K562 (cell line): ENCODE data around the gene NDUFB10. TPM values are rescaled to one million over a fixed set of nuclear protein-coding genes. Genes with fewer than 3 reads are reported as not detected.

Experiments used
- polyA plus RNA-seq, 8 experiments: library from polyadenylated mRNA; depleted of rRNA in 4 of 8; stranded (reverse) in 5 of 8; unstranded in 3 of 8; fragments of >200 nt; fragmentation: Nextera tagmentation in 2 of 8; fragmentation: Illumina TruSeq in 1 of 8; extraction: Ambion mirVana in 2 of 8; extraction: Trizol in 1 of 8; gene quantifications; 2 replicates each; pipeline versions ENCODE4 v1.2.1 to v1.2.3, GENCODE V29; 2011 to 2014; ENCODE audit warnings: inconsistent platforms in 1 of 8, missing spikeins in 1 of 8
- total RNA-seq, 7 experiments: library from RNA; depleted of rRNA in 6 of 7; stranded (reverse); fragments of >200 nt in 6 of 7; fragmentation: Illumina TruSeq in 2 of 7; extraction: Trizol in 2 of 7; gene quantifications; 2 replicates each; pipeline versions ENCODE4 v1.2.1 to v1.2.3, GENCODE V29; 2011 to 2021; ENCODE audit warnings: low replicate concordance in 1 of 7
- TF ChIP-seq, protein P1 (sequence below), 2 experiments: fragments of 450-650 bp; IDR thresholded peaks; 2 replicates each; pipeline ENCODE4 v1.6.1; 2016; ENCODE audit warnings: mild to moderate bottlenecking in 2 of 2, borderline replicate concordance in 1 of 2, low read depth in 1 of 2, moderate library complexity in 1 of 2

NDUFB10 gene
- total and polyA plus RNA-seq, 9 of the 15 experiments (the other 6 are each of a cell fraction or from before 2014, with no cell fraction given): 69.3 to 527 (median 161) TPM

DNA sequence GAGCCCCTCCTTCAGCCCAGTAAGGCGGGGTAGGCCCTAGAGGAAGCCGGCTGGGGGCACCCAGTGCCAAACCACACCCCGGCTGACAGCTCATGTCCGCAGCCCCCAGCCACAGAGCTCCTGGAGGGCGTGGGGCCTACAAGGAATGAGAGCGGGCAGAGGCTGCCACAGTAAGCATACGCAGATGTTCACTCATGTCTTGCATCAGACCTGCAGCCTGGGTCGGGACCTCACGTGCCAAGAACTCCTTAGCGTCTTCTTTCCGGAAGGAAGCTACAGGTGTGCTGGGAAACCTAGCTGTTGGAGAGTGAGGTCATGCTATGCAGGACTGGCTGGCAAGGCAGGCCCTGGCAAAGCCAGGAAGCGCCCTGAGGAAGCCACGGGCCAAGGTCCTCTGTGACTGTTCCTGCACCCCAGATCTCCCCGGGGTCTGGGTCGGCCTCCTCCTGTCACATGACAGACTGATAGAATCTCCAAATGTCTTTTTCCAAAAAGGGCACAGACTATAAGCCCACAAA, 48.7 kb downstream of the NDUFB10 start (continued):
- TF ChIP-seq, protein P1, sequence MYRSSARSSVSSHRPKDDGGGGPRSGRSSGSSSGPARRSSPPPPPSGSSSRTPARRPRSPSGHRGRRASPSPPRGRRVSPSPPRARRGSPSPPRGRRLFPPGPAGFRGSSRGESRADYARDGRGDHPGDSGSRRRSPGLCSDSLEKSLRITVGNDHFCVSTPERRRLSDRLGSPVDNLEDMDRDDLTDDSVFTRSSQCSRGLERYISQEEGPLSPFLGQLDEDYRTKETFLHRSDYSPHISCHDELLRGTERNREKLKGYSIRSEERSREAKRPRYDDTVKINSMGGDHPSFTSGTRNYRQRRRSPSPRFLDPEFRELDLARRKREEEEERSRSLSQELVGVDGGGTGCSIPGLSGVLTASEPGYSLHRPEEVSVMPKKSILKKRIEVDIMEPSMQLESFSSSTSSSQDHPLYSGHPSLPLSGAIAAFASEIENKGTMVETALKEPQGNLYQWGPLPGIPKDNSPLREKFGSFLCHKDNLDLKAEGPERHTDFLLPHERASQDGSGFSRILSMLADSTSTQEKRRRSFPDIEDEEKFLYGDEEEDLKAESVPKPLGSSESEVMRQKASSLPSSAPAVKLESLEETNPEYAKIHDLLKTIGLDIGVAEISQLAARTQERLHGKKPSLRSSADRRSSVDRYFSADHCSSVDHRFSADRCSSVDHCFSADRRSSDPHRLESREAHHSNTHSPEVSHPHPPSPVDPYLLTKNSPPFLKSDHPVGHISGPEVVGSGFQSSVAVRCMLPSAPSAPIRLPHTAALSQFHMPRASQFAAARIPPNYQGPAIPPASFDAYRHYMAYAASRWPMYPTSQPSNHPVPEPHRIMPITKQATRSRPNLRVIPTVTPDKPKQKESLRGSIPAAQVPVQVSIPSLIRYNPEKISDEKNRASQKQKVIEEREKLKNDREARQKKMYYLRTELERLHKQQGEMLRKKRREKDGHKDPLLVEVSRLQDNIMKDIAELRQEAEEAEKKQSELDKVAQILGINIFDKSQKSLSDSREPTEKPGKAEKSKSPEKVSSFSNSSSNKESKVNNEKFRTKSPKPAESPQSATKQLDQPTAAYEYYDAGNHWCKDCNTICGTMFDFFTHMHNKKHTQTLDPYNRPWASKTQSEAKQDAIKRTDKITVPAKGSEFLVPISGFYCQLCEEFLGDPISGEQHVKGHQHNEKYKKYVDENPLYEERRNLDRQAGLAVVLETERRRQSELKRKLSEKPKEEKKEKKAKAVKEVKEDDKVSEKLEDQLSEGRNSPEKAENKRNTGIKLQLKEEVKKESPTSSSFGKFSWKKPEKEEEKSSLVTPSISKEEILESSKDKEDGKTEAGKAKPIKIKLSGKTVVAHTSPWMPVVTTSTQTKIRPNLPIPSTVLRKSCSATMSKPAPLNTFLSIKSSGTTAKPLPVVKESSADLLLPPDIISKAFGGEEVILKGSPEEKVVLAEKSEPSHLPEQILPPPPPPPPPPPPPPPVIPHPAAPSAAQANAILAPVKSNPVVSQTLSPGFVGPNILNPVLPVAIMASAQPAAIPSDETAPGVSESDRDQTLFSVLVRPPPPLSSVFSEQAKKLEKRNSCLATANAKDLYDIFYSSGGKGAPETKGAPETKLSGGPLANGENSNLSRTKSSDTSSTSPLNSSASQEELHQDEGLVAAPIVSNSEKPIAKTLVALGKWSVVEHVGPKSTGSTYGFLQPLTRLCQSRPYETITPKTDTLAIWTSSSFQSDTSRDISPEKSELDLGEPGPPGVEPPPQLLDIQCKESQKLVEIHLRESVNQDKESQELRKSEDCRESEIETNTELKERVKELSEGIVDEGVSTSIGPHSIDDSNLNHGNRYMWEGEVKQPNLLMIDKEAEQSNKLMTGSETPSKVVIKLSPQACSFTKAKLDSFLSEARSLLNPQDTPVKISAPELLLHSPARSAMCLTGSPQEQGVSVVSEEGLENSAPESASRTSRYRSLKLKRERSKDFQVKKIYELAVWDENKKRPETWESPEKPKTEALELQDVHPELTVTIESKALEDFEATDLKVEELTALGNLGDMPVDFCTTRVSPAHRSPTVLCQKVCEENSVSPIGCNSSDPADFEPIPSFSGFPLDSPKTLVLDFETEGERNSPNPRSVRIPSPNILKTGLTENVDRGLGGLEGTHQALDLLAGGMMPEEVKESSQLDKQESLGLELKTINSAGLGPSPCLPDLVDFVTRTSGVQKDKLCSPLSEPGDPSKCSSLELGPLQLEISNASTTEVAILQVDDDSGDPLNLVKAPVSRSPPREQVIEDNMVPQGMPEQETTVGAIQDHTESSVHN (IDR thresholded peaks at IDR 0.05; ENCODE audit: borderline replicate concordance in 1 of 2, low read depth in 1 of 2): peak in 1 of 2 experiments; percentile 38; a peak in 1 of 4 replicates
